IMR-90 (cell line): ENCODE results near the gene KLF11. TPM values are rescaled to one million over a fixed set of nuclear protein-coding genes. Genes with fewer than 3 reads are reported as not detected.

Source experiments
- ATAC-seq: fragments of 200-7000 bp; cut with Tn5 transposase; 2 replicates; pipeline ENCODE4 v1.9.1; 2020; ENCODE audit warnings: low read depth, mild to moderate bottlenecking, moderate library complexity
- BruUV-seq: library from RNA; stranded (reverse); fragments of 400-500 nt; replicated peaks from 2 replicates; lab custom pipeline; 2021; lab: Mats Ljungman, UMichigan
- CTCF ChIA-PET: fragments of 300-600 bp; formaldehyde crosslinking; extraction: SDS; loops from one replicate; lab custom pipeline; 2021; ENCODE audit warnings: antibody characterized with exemption; lab: Yijun Ruan, JAX
- POLR2A ChIA-PET: fragments of 300-600 bp; sonication (Branson Sonifier 250); formaldehyde crosslinking; loops from one replicate; lab custom pipeline; 2022; ENCODE audit warnings: antibody characterized with exemption; ENCODE audit not compliant: unreplicated experiment; lab: Charles Lee
- DNase-seq: peaks from one replicate; pipeline ENCODE4 v3.0.0; 2013
- H2AFZ ChIP-seq: replicated peaks from 2 replicates; pipeline ENCODE3; 2013; ENCODE audit warnings: low read length, mild to moderate bottlenecking; ENCODE audit not compliant: poor library complexity
- H2AK5ac ChIP-seq: 2 replicates; pipeline ENCODE4 v1.6.1; 2013; ENCODE audit warnings: low read depth, low read length, inconsistent platforms
- H2AK9ac ChIP-seq: replicated peaks from 2 replicates; pipeline ENCODE3; 2013; ENCODE audit warnings: mild to moderate bottlenecking, low read depth, low read length, moderate library complexity; ENCODE audit not compliant: poor library complexity
- H2BK120ac ChIP-seq: 2 replicates; pipeline ENCODE4 v1.6.1; 2013; ENCODE audit warnings: low read depth, low read length, inconsistent platforms
- H2BK15ac ChIP-seq: 3 replicates; pipeline ENCODE4 v1.6.1; 2013; ENCODE audit warnings: low read depth, low read length, inconsistent platforms
- H2BK20ac ChIP-seq: 2 replicates; pipeline ENCODE4 v1.6.1; 2013; ENCODE audit warnings: low read depth, mild to moderate bottlenecking, inconsistent platforms, low read length, moderate library complexity
- H2BK5ac ChIP-seq: 2 replicates; pipeline ENCODE4 v1.6.1; 2013; ENCODE audit warnings: mild to moderate bottlenecking, low read depth, low read length, inconsistent platforms; ENCODE audit not compliant: poor library complexity, severe bottlenecking
- H3K14ac ChIP-seq: replicated peaks from 2 replicates; pipeline ENCODE4 v1.6.1; 2013; ENCODE audit warnings: low read depth, low read length, inconsistent platforms
- H3K18ac ChIP-seq: 2 replicates; pipeline ENCODE4 v1.6.1; 2013; ENCODE audit warnings: low read depth, low read length, control low read depth
- H3K23ac ChIP-seq: 2 replicates; pipeline ENCODE4 v1.6.1; 2013; ENCODE audit warnings: low read depth, low read length, inconsistent platforms
- H3K27ac ChIP-seq: 2 replicates; pipeline ENCODE4 v1.5.1; 2013; ENCODE audit warnings: mild to moderate bottlenecking, control low read depth, low read length; ENCODE audit not compliant: insufficient read depth
- H3K27me3 ChIP-seq: 2 replicates; pipeline ENCODE4 v1.6.1; 2013; ENCODE audit warnings: low read length; ENCODE audit not compliant: control insufficient read depth, insufficient read depth
- H3K36me3 ChIP-seq: 2 replicates; pipeline ENCODE4 v1.6.1; 2013; ENCODE audit warnings: low read length, mixed read lengths; ENCODE audit not compliant: control insufficient read depth, insufficient read depth
- H3K4ac ChIP-seq: 2 replicates; pipeline ENCODE4 v1.6.1; 2013; ENCODE audit warnings: low read depth, low read length, inconsistent platforms
- H3K4me1 ChIP-seq: 2 replicates; pipeline ENCODE4 v1.6.1; 2013; ENCODE audit warnings: low read length, mixed read lengths; ENCODE audit not compliant: control insufficient read depth, insufficient read depth
- H3K4me2 ChIP-seq: 2 replicates; pipeline ENCODE4 v1.6.1; 2013; ENCODE audit warnings: low read depth, mild to moderate bottlenecking, control low read depth, low read length, moderate library complexity
- H3K4me3 ChIP-seq: 2 replicates; pipeline ENCODE4 v1.5.1; 2013; ENCODE audit warnings: low read depth, mild to moderate bottlenecking, control low read depth, low read length, moderate library complexity; ENCODE audit not compliant: insufficient read depth
- H3K56ac ChIP-seq: 2 replicates; pipeline ENCODE4 v1.6.1; 2013; ENCODE audit warnings: low read length, inconsistent platforms; ENCODE audit not compliant: insufficient read depth; ENCODE audit errors: extremely low read depth
- H3K79me1 ChIP-seq, 2 experiments: 2 replicates each; pipeline ENCODE4 v1.6.1; 2013; ENCODE audit warnings: low read length in 2 of 2, inconsistent platforms in 1 of 2, low read depth in 1 of 2
- H3K9ac ChIP-seq: 2 replicates; pipeline ENCODE4 v1.6.1; 2013; ENCODE audit warnings: low read depth, low read length, control low read depth
- H3K9me1 ChIP-seq: 2 replicates; pipeline ENCODE4 v1.6.1; 2013; ENCODE audit warnings: low read length, inconsistent platforms; ENCODE audit not compliant: insufficient read depth
- H3K9me3 ChIP-seq: 2 replicates; pipeline ENCODE4 v1.6.1; 2013; ENCODE audit warnings: low read length; ENCODE audit not compliant: control insufficient read depth, insufficient read depth
- H4K20me1 ChIP-seq: 2 replicates; pipeline ENCODE4 v1.6.1; 2013; ENCODE audit warnings: low read length, inconsistent platforms; ENCODE audit not compliant: insufficient read depth
- H4K5ac ChIP-seq: 2 replicates; pipeline ENCODE4 v1.6.1; 2013; ENCODE audit warnings: mild to moderate bottlenecking, low read depth, low read length, control low read depth
- H4K8ac ChIP-seq, 2 experiments: 2 replicates each; pipeline ENCODE4 v1.6.1; 2013; ENCODE audit warnings: low read depth in 2 of 2, low read length in 2 of 2, control low read depth in 1 of 2, inconsistent platforms in 1 of 2
- H4K91ac ChIP-seq: 2 replicates; pipeline ENCODE4 v1.6.1; 2013; ENCODE audit warnings: low read depth, low read length, inconsistent platforms; ENCODE audit not compliant: insufficient read depth
- CEBPB ChIP-seq: IDR thresholded peaks from 2 replicates; pipeline ENCODE4 v1.6.1; 2012; ENCODE audit warnings: low read depth, low read length, improper control_type of control experiment
- FOS ChIP-seq: fragments of 150-350 bp; IDR thresholded peaks from 2 replicates; pipeline ENCODE4 v1.6.1; 2016; ENCODE audit warnings: low read depth, low read length
- MAZ ChIP-seq: IDR thresholded peaks from 2 replicates; pipeline ENCODE4 v1.6.1; 2012; ENCODE audit warnings: low read depth, mild to moderate bottlenecking, low read length, improper control_type of control experiment, moderate library complexity, borderline replicate concordance
- MXI1 ChIP-seq: IDR thresholded peaks from 2 replicates; pipeline ENCODE4 v1.6.1; 2012; ENCODE audit warnings: low read depth, mild to moderate bottlenecking, low read length, moderate library complexity, borderline replicate concordance
- NFE2L2 ChIP-seq: fragments of 150-350 bp; IDR thresholded peaks from 2 replicates; pipeline ENCODE4 v1.6.1; 2016; ENCODE audit warnings: low read depth, mild to moderate bottlenecking, low read length
- POLR2A ChIP-seq: IDR thresholded peaks from 2 replicates; pipeline ENCODE4 v1.6.1; 2012; ENCODE audit warnings: mild to moderate bottlenecking, low read depth, low read length
- RAD21 ChIP-seq: IDR thresholded peaks from 2 replicates; pipeline ENCODE4 v1.6.1; 2012; ENCODE audit warnings: low read length, improper control_type of control experiment
- WGBS, 2 experiments: methylation state at CpG; one replicate each; pipeline versions ENCODE4 v1.1.5 to v1.1.7; 2013; ENCODE audit warnings: missing lambda C conversion rate in 2 of 2; ENCODE audit not compliant: insufficient read length in 1 of 2; ENCODE audit errors: extremely low coverage in 2 of 2; 5-methylcytosine and 5-hydroxymethylcytosine counted together
- dilution Hi-C: fragments of 300-500 bp; cut with HindIII; formaldehyde crosslinking; loops from one replicate; pipeline ENCODE4 v1.14.3; 2018; ENCODE audit warnings: low sequenced_read_pairs; ENCODE audit not compliant: unreplicated experiment
- in situ Hi-C: fragments of 300-500 bp; cut with MboI; formaldehyde crosslinking; loops from 3 replicates; pipeline ENCODE4 v1.14.3; 2019; ENCODE audit warnings: low sequenced_read_pairs, inconsistent platforms, mixed read lengths
- intact Hi-C: fragments of 100-400 bp; cut with micrococcal nuclease; formaldehyde crosslinking; loops from 2 replicates; pipeline ENCODE4 v1.10.0; 2022
- polyA plus RNA-seq, 3 experiments: library from polyadenylated mRNA; depleted of rRNA; stranded (reverse); fragments of >200 nt; gene quantifications; 2 replicates each; pipeline ENCODE4 v1.2.3, GENCODE V29; 2012; ENCODE audit warnings: low replicate concordance in 1 of 3
- total RNA-seq: library from RNA; depleted of rRNA; stranded (reverse); fragments of >200 nt; gene quantifications from 2 replicates; pipeline ENCODE4 v1.2.3, GENCODE V29; 2012
- TF ChIP-seq, protein P1 (sequence below): fragments of 150-350 bp; IDR thresholded peaks from 2 replicates; pipeline ENCODE4 v1.6.1; 2016; ENCODE audit warnings: low read depth, mild to moderate bottlenecking, low read length, moderate library complexity, borderline replicate concordance
- TF ChIP-seq, protein P2 (sequence below): fragments of 150-350 bp; IDR thresholded peaks from 2 replicates; pipeline ENCODE4 v1.6.1; 2017; ENCODE audit warnings: mild to moderate bottlenecking, antibody characterized with exemption, low read length, low read depth
- TF ChIP-seq, protein P3 (sequence below): conservative IDR thresholded peaks from 2 replicates; pipeline ENCODE4 v1.5.1; 2012; ENCODE audit warnings: mild to moderate bottlenecking, low read depth, low read length, improper control_type of control experiment

Gene KLF11
- total and polyA plus RNA-seq, 2 of the 4 experiments (the other 2 are of a cell fraction), result 2.0 to 2.4 TPM

DNA sequence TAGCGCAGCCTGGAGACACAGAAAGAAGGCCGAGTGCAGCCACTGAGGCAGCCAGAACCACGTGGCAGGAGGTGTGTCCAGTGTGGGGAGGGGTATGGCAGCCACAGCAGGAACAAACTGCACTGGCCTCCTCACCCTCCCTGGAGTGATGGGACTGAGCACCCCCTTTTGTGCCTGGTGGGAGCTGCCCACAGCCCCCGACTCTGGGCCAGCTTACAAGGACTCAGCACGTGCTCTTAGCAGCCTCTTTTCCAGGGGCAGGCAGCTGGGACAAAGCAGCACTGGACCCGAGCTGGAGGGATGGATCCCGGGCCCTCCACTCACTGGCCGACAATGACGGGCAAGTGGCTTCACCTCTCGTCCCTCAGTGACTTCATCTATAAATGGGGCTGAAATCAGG is 5.2 kb upstream of the KLF11 start:
- in situ Hi-C loops (no loop called here), dilution Hi-C loops (no loop called here), intact Hi-C loops (no loop called here)
- BruUV-seq, result no TSS peak
- CTCF ChIA-PET, result no interaction called here
- no peak overlapping the region for H3K23ac ChIP-seq
- no peaks in the 10 kb centered on the region for H3K27me3 ChIP-seq
- no peak overlapping the region for H3K4me2 ChIP-seq
- H2AK5ac ChIP-seq, result peak overlapping the region; percentile 60
- no peak overlapping the region for H2BK5ac ChIP-seq
- no peak for DNase-seq
- TF ChIP-seq RAD21 (no peak), CEBPB (no peak), MAZ (no peak), MXI1 (no peak), NFE2L2 (no peak), POLR2A (no peak), FOS (no peak)
- TF ChIP-seq, protein P1, sequence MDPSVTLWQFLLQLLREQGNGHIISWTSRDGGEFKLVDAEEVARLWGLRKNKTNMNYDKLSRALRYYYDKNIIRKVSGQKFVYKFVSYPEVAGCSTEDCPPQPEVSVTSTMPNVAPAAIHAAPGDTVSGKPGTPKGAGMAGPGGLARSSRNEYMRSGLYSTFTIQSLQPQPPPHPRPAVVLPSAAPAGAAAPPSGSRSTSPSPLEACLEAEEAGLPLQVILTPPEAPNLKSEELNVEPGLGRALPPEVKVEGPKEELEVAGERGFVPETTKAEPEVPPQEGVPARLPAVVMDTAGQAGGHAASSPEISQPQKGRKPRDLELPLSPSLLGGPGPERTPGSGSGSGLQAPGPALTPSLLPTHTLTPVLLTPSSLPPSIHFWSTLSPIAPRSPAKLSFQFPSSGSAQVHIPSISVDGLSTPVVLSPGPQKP, result no peak
- TF ChIP-seq, protein P2, sequence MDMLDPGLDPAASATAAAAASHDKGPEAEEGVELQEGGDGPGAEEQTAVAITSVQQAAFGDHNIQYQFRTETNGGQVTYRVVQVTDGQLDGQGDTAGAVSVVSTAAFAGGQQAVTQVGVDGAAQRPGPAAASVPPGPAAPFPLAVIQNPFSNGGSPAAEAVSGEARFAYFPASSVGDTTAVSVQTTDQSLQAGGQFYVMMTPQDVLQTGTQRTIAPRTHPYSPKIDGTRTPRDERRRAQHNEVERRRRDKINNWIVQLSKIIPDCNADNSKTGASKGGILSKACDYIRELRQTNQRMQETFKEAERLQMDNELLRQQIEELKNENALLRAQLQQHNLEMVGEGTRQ, result no peak
- TF ChIP-seq, protein P3, sequence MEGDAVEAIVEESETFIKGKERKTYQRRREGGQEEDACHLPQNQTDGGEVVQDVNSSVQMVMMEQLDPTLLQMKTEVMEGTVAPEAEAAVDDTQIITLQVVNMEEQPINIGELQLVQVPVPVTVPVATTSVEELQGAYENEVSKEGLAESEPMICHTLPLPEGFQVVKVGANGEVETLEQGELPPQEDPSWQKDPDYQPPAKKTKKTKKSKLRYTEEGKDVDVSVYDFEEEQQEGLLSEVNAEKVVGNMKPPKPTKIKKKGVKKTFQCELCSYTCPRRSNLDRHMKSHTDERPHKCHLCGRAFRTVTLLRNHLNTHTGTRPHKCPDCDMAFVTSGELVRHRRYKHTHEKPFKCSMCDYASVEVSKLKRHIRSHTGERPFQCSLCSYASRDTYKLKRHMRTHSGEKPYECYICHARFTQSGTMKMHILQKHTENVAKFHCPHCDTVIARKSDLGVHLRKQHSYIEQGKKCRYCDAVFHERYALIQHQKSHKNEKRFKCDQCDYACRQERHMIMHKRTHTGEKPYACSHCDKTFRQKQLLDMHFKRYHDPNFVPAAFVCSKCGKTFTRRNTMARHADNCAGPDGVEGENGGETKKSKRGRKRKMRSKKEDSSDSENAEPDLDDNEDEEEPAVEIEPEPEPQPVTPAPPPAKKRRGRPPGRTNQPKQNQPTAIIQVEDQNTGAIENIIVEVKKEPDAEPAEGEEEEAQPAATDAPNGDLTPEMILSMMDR, result no peak
- peaks cover 7% of the 10 kb centered on the region; the same call in 1 of the 2 replicates for H3K9me1 ChIP-seq
- no peak overlapping the region for H3K27ac ChIP-seq
- no peak overlapping the region for H4K5ac ChIP-seq
- ATAC-seq, result no peak
- H3K36me3 ChIP-seq, result no peaks in the 10 kb centered on the region
- whole genome bisulfite sequencing, 2 experiments, result 75% methylated on average over 4 of the region's 10 CpGs; no CpG with 5 or more reads in 1 of the 2 experiments
- no peak overlapping the region for H3K9ac ChIP-seq
- peak overlapping the region; percentile 56; the same call in 1 of the 2 replicates for H4K91ac ChIP-seq
- H3K18ac ChIP-seq, result no peak overlapping the region
- H3K79me1 ChIP-seq, result no peaks in the 10 kb centered on the region
- no peak overlapping the region for H3K56ac ChIP-seq
- peak overlapping the region; percentile 19; the same call in 1 of the 2 replicates for H2BK120ac ChIP-seq
- no peak overlapping the region for H3K4me3 ChIP-seq
- 0 out of 4 replicates have a peak overlapping the region, but pooled peaks have one; percentile 10 to 61 for H4K8ac ChIP-seq
- H3K9me3 ChIP-seq, result no peaks in the 10 kb centered on the region
- H3K4me1 ChIP-seq, result peaks cover 9% of the 10 kb centered on the region; the same call in 1 of the 2 replicates
- H2AFZ ChIP-seq, result no peak overlapping the region
- peak overlapping the region; percentile 33; the same call in 1 of the 2 replicates for H3K4ac ChIP-seq
- H4K20me1 ChIP-seq, result no peaks in the 10 kb centered on the region
- no peak overlapping the region for H3K14ac ChIP-seq
- no peak overlapping the region for H2AK9ac ChIP-seq
- POLR2A ChIA-PET, result no interaction called here
- no peak overlapping the region for H2BK15ac ChIP-seq
- 0 out of 2 replicates have a peak overlapping the region, but pooled peaks have one; percentile 15 for H2BK20ac ChIP-seq
